ENCODE measurements around the gene GALNT18. TPM values are rescaled to one million over a fixed set of nuclear protein-coding genes. Genes with fewer than 3 reads are reported as not detected.

Gene GALNT18
- polyA plus RNA-seq, 1 donor (not counting 4 experiments of a cell fraction or from before 2014, with no cell fraction given), result 27.2 TPM

DNA sequence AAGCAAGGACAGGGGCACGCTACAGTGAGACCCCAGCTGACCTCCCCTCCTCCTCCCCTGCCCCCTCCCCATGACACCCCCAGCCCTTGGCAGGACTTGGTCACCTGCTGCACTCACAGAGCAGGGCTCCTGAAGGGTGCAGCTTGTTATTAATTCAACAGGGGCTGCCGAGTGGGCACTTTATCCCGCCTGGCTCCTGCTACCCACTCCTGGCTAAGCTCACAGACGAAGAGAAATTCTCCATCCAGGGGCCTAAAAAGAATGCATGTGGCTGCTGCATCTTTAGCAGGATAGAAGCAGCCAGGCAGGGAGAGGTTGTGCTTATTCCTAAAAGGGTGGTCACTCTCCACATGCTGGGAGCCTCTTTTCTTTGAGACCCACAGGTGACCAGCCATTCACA lies 40.3 kb downstream of the GALNT18 start:
- Histone ChIP-seq H3K4me2 (ENCODE audit: control insufficient read depth, extremely low read depth, insufficient read depth, low read depth, low read length) (no peak overlapping the region), H3K4me1 (ENCODE audit: control insufficient read depth, extremely low read depth, insufficient read depth, low read length) (peaks cover 31% of the 10 kb centered on the region), H3K9me1 (ENCODE audit: control insufficient read depth, extremely low read depth, insufficient read depth, low read length) (no peaks in the 10 kb centered on the region), H3K27me3 (ENCODE audit: control insufficient read depth, extremely low read depth, insufficient read depth, low read length) (no peaks in the 10 kb centered on the region), H3K4me3 (ENCODE audit: control insufficient read depth in 2 of 3, extremely low read depth in 1 of 3, insufficient read depth in 2 of 3, low read depth in 1 of 3, low read length in 3 of 3) (no peak overlapping the region), H2AFZ (ENCODE audit: control insufficient read depth, low read length) (no peak overlapping the region), H4K20me1 (ENCODE audit: control insufficient read depth, extremely low read depth, insufficient read depth, low read length) (no peaks in the 10 kb centered on the region), H3K36me3 (ENCODE audit: control insufficient read depth in 2 of 2, extremely low read depth in 1 of 2, insufficient read depth in 2 of 2, low read length in 2 of 2) (peaks cover 0 to 1% of the 10 kb centered on the region in 2 experiments), H3K79me2 (ENCODE audit: control insufficient read depth, insufficient read depth, low read length) (peaks cover 48% of the 10 kb centered on the region), H3K9me3 (ENCODE audit: control insufficient read depth, low read depth, low read length) (no peaks in the 10 kb centered on the region), H3K27ac (ENCODE audit: control insufficient read depth, insufficient read depth, low read length) (no peak overlapping the region), H3K9ac (ENCODE audit: control insufficient read depth, extremely low read depth, insufficient read depth, low read length) (no peak overlapping the region)
- dilution Hi-C loops (cut with MboI; ENCODE audit: extremely low pct_ligation_motif_present, low sequenced_read_pairs), result no loop called here
- DNase-seq (ENCODE audit: low read depth, low spot score), result no peak
- no peak for TF ChIP-seq EZH2 (IDR thresholded peaks at IDR 0.05; ENCODE audit: low read length)
- TF ChIP-seq, protein P1, sequence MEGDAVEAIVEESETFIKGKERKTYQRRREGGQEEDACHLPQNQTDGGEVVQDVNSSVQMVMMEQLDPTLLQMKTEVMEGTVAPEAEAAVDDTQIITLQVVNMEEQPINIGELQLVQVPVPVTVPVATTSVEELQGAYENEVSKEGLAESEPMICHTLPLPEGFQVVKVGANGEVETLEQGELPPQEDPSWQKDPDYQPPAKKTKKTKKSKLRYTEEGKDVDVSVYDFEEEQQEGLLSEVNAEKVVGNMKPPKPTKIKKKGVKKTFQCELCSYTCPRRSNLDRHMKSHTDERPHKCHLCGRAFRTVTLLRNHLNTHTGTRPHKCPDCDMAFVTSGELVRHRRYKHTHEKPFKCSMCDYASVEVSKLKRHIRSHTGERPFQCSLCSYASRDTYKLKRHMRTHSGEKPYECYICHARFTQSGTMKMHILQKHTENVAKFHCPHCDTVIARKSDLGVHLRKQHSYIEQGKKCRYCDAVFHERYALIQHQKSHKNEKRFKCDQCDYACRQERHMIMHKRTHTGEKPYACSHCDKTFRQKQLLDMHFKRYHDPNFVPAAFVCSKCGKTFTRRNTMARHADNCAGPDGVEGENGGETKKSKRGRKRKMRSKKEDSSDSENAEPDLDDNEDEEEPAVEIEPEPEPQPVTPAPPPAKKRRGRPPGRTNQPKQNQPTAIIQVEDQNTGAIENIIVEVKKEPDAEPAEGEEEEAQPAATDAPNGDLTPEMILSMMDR (optimal IDR thresholded peaks at IDR 0.05 in 1 of 3, IDR thresholded peaks at IDR 0.05 in 1 of 3, conservative IDR thresholded peaks at IDR 0.05 in 1 of 3; ENCODE audit: extremely low read depth in 1 of 3, insufficient read depth in 2 of 3, low read length in 3 of 3), result no peak
- FAIRE-seq, result no peak

DNA sequence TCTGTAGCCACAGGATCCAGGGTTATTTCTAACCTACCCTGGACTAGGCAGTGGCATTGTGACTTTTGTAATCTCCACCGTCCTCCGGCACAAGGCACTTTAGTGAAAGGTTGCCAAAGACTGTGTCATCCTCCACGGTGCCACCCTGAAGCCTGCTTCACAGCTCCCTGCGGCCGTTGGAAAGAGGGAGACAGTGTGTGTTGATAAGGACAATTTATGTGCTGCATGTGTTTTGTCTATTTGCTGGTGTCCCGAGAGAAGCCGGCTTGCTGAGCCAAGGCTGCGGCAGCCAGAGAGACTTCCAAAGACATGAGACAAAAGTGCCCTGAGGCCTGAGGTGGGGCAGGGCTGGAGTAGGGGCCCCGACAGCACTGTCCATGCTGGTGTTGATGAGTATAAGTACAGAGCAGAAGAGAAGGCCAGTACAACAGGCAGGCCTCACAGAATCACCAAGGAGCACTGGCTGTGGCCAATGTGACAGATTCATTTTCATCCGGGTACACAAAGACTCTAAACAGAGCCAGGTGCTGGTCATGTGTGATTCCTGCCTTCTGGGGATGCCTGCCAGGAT lies 40.9 kb downstream of the GALNT18 start:
- Histone ChIP-seq H3K27me3 (ENCODE audit: control insufficient read depth, extremely low read depth, insufficient read depth, low read length) (no peaks in the 10 kb centered on the region), H3K9me3 (ENCODE audit: control insufficient read depth, low read depth, low read length) (no peaks in the 10 kb centered on the region), H3K4me2 (ENCODE audit: control insufficient read depth, extremely low read depth, insufficient read depth, low read depth, low read length) (peak overlapping the region; percentile 27), H3K79me2 (ENCODE audit: control insufficient read depth, insufficient read depth, low read length) (peaks cover 47% of the 10 kb centered on the region), H4K20me1 (ENCODE audit: control insufficient read depth, extremely low read depth, insufficient read depth, low read length) (no peaks in the 10 kb centered on the region), H3K4me1 (ENCODE audit: control insufficient read depth, extremely low read depth, insufficient read depth, low read length) (peaks cover 31% of the 10 kb centered on the region), H3K9ac (ENCODE audit: control insufficient read depth, extremely low read depth, insufficient read depth, low read length) (no peak overlapping the region), H3K27ac (ENCODE audit: control insufficient read depth, insufficient read depth, low read length) (no peak overlapping the region), H2AFZ (ENCODE audit: control insufficient read depth, low read length) (no peak overlapping the region), H3K36me3 (ENCODE audit: control insufficient read depth in 2 of 2, extremely low read depth in 1 of 2, insufficient read depth in 2 of 2, low read length in 2 of 2) (peaks cover 0 to 1% of the 10 kb centered on the region in 2 experiments), H3K9me1 (ENCODE audit: control insufficient read depth, extremely low read depth, insufficient read depth, low read length) (no peaks in the 10 kb centered on the region), H3K4me3 (ENCODE audit: control insufficient read depth in 2 of 3, extremely low read depth in 1 of 3, insufficient read depth in 2 of 3, low read depth in 1 of 3, low read length in 3 of 3) (no peak overlapping the region)
- TF ChIP-seq, protein P1 (optimal IDR thresholded peaks at IDR 0.05 in 1 of 3, IDR thresholded peaks at IDR 0.05 in 1 of 3, conservative IDR thresholded peaks at IDR 0.05 in 1 of 3; ENCODE audit: extremely low read depth in 1 of 3, insufficient read depth in 2 of 3, low read length in 3 of 3), result no peak
- no peak for TF ChIP-seq EZH2 (IDR thresholded peaks at IDR 0.05; ENCODE audit: low read length)
- no peak for DNase-seq (ENCODE audit: low read depth, low spot score)
- dilution Hi-C loops (cut with MboI; ENCODE audit: extremely low pct_ligation_motif_present, low sequenced_read_pairs), result no loop called here
- FAIRE-seq, result peak; percentile 9

All from keratinocyte (primary cell).